Stimulated activated CD8-positive, alpha-beta memory T cell treated with anti-CD3 and anti-CD28 coated beads, Interleukin-4, amount 100 ng/mL, for 4 hours (primary cell): ENCODE data around the gene EPDR1.
"Not testable (repeated sequence)": the region's sequence is repeated elsewhere in the genome, so short reads cannot be mapped to it uniquely, and the experiment has no call there.

ENCODE experiments used
- DNase-seq, 2 donors: peaks; one replicate each; pipeline ENCODE4 v3.0.0-alpha.2; 2020; ENCODE audit warnings: low read depth in 2 of 2, low spot score in 1 of 2

Gene EPDR1

GRCh38 chr7:37927773-37928444, 7.5 kb downstream of the EPDR1 start:
- DNase-seq = no peak

- DNase-seq = no peak
These were observed 8.4 kb downstream of the EPDR1 start for GRCh38 chr7:37928878-37929277.

- no peak for DNase-seq
These were observed 9.9 kb downstream of the EPDR1 start for GRCh38 chr7:37930226-37930948.

GRCh38 chr7:37932543-37932942, 12.1 kb downstream of the EPDR1 start:
- DNase-seq = no peak

- no peak for DNase-seq
These were observed 12.7 kb downstream of the EPDR1 start for GRCh38 chr7:37933018-37933566.

GRCh38 chr7:37942934-37943610, 22.6 kb downstream of the EPDR1 start:
- DNase-seq = no peak

GRCh38 chr7:37943905-37944736, 23.7 kb downstream of the EPDR1 start:
- no peak for DNase-seq

- DNase-seq = no peak
These were observed 24.3 kb downstream of the EPDR1 start for GRCh38 chr7:37944737-37945054.

GRCh38 chr7:37945336-37945735, 24.9 kb downstream of the EPDR1 start:
- DNase-seq = no peak

- no peak for DNase-seq
These were observed 26.9 kb downstream of the EPDR1 start for GRCh38 chr7:37947138-37947940.

- DNase-seq = no peak
These were observed 27.4 kb downstream of the EPDR1 start for GRCh38 chr7:37947941-37948210.

- no peak for DNase-seq
These were observed 31.8 kb downstream of the EPDR1 start for GRCh38 chr7:37952240-37952639.

- DNase-seq = not testable (repeated sequence)
These were observed 33.8 kb downstream of the EPDR1 start for GRCh38 chr7:37954217-37954616.

GRCh38 chr7:37956791-37957190, 36.4 kb downstream of the EPDR1 start:
- DNase-seq = no peak

GRCh38 chr7:37957221-37957970, 37.0 kb downstream of the EPDR1 start:
- DNase-seq = no peak

GRCh38 chr7:37960483-37960882, 40.0 kb downstream of the EPDR1 start:
- DNase-seq = no peak

GRCh38 chr7:37961251-37961650, 40.8 kb downstream of the EPDR1 start:
- no peak for DNase-seq

GRCh38 chr7:37964196-37964595, 43.8 kb downstream of the EPDR1 start:
- no peak for DNase-seq

- no peak for DNase-seq
These were observed 49.8 kb downstream of the EPDR1 start for GRCh38 chr7:37970211-37970610.

GRCh38 chr7:37971491-37971890, 51.1 kb downstream of the EPDR1 start:
- no peak for DNase-seq
